ENCODE measurements around the gene GRB10. TPM values are rescaled to one million over a fixed set of nuclear protein-coding genes. Genes with fewer than 3 reads are reported as not detected.
"Not testable (repeated sequence)": the region's sequence is repeated elsewhere in the genome, so short reads cannot be mapped to it uniquely, and the experiment has no call there.

Gene GRB10
- total RNA-seq, 1 experiment from 2014 or later, result 18.2 TPM

GRCh38 chr7:50558294-50559053 is 224.2 kb downstream of the GRB10 start:
- no peak for DNase-seq (ENCODE audit: low read depth)

GRCh38 chr7:50557099-50557498 is 225.6 kb downstream of the GRB10 start:
- DNase-seq (ENCODE audit: low read depth), result no peak

GRCh38 chr7:50556247-50556991 is 226.3 kb downstream of the GRB10 start:
- DNase-seq (ENCODE audit: low read depth), result no peak

- DNase-seq (ENCODE audit: low read depth), result no peak
These were observed 227.0 kb downstream of the GRB10 start for GRCh38 chr7:50555594-50556140.

GRCh38 chr7:50554431-50555322 is 228.0 kb downstream of the GRB10 start:
- no peak for DNase-seq (ENCODE audit: low read depth)

- no peak for DNase-seq (ENCODE audit: low read depth)
These were observed 228.7 kb downstream of the GRB10 start for GRCh38 chr7:50553973-50554372.

GRCh38 chr7:50552921-50553320 is 229.8 kb downstream of the GRB10 start:
- no peak for DNase-seq (ENCODE audit: low read depth)

GRCh38 chr7:50552139-50552538 is 230.6 kb downstream of the GRB10 start:
- DNase-seq (ENCODE audit: low read depth), result no peak

GRCh38 chr7:50545613-50546012 is 237.1 kb downstream of the GRB10 start:
- DNase-seq (ENCODE audit: low read depth), result not testable (repeated sequence)

- no peak for DNase-seq (ENCODE audit: low read depth)
These were observed 237.7 kb downstream of the GRB10 start for GRCh38 chr7:50544992-50545391.

GRCh38 chr7:50543776-50544442 is 238.8 kb downstream of the GRB10 start:
- no peak for DNase-seq (ENCODE audit: low read depth)

GRCh38 chr7:50542132-50542531 is 240.6 kb downstream of the GRB10 start:
- DNase-seq (ENCODE audit: low read depth), result no peak

- no peak for DNase-seq (ENCODE audit: low read depth)
These were observed 241.7 kb downstream of the GRB10 start for GRCh38 chr7:50540785-50541579.

Other genes starting within 250 kb of the GRB10 start
- gene DDC, start 217.5 kb downstream of the GRB10 start, total RNA-seq (2014; rRNA removed; shearing (Covaris generic)), result not detected in 2 replicates